Measurements from ENCODE around the gene ACP1.

The ACP1 gene

GRCh38 chr2:279366-279765 lies 14.6 kb downstream of the ACP1 start:
- Histone ChIP-seq H3K4me3 (no peak overlapping the region), H3K4me2 (no peak overlapping the region), H4K20me1 (peaks cover 99% of the 10 kb centered on the region), H3K9ac (no peak overlapping the region), H3K36me3 (peaks cover 88% of the 10 kb centered on the region), H3K27ac (no peak overlapping the region), H3K9me3 (no peaks in the 10 kb centered on the region), H3K27me3 (no peaks in the 10 kb centered on the region; the same call in 1 of the 2 replicates), H3K4me1 (peaks cover 22% of the 10 kb centered on the region)
- TF ChIP-seq Cebpa-rat (IDR thresholded peaks at IDR 0.05), result peak; percentile 20; the same call in 1 of the 2 replicates

DNA sequence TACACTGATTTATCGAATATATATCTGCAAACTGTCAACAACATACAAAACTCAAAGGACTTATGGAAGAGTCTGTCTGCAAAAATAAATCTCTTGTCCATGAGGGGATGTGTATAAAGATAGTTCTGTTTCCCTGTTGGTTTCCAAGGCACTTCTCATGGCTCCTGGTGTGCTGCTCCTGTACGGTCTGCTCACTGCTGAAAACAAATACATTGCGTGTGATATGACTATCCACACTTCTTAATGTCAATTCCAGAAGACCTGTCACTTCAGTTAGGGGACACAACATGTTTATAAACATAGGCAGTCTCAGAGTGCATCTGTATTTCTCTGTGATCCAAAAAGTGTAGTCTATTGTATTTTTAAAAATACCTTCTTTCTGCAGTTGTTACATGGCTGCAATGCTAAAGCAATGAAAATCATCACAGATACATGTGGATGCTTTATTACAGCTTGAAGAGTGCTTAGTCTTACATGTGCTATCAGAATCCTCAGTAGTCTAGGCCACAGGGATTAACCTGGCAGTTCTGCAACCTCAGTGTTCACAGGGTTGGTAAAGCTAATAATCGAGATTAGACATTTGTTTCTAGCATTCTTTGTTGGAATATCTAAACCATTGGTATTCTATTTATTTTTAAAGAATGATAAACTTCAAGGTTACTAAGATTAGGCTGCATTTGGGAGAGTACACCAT lies 15.4 kb downstream of the ACP1 start:
- no peak overlapping the region for H3K9ac ChIP-seq
- no peak overlapping the region for H3K4me3 ChIP-seq
- no peak overlapping the region for H3K27ac ChIP-seq
- H3K4me1 ChIP-seq, result peaks cover 14% of the 10 kb centered on the region
- peaks cover 91% of the 10 kb centered on the region for H3K36me3 ChIP-seq
- H3K27me3 ChIP-seq, result peaks cover 5% of the 10 kb centered on the region
- H4K20me1 ChIP-seq, result peaks cover 99% of the 10 kb centered on the region
- no peak for TF ChIP-seq Cebpa-rat (IDR thresholded peaks at IDR 0.05)
- H3K9me3 ChIP-seq, result no peaks in the 10 kb centered on the region
- no peak overlapping the region for H3K4me2 ChIP-seq

GRCh38 chr2:280650-281110 lies 15.9 kb downstream of the ACP1 start:
- H4K20me1 ChIP-seq, result peaks cover 99% of the 10 kb centered on the region
- H3K9me3 ChIP-seq, result no peaks in the 10 kb centered on the region
- no peak overlapping the region for H3K9ac ChIP-seq
- H3K4me2 ChIP-seq, result no peak overlapping the region
- H3K4me3 ChIP-seq, result no peak overlapping the region
- H3K4me1 ChIP-seq, result peaks cover 9% of the 10 kb centered on the region
- no peak overlapping the region for H3K27ac ChIP-seq
- H3K27me3 ChIP-seq, result peaks cover 11% of the 10 kb centered on the region
- no peak for TF ChIP-seq Cebpa-rat (IDR thresholded peaks at IDR 0.05)
- peaks cover 91% of the 10 kb centered on the region for H3K36me3 ChIP-seq

DNA sequence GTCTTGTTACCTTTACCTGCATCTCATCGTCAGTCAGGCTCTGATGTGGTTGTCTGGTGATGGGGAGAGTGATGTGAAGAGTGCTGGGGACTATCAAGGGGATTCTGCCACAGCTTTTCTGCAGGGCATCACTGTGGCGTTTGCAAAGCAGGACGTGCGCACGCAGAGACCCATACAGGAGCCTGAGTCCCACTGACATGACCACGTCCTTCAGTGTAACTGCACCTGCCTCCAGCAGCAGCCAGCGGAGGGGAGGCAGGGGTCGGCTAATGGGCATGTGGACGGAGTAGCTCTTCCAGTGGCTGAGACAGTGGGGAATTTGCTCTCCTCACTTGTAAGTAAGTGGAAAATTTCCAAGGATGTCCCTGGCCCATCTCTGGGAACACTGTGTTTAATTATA lies 16.6 kb downstream of the ACP1 start:
- no peak for TF ChIP-seq Cebpa-rat (IDR thresholded peaks at IDR 0.05)
- no peak overlapping the region for H3K4me3 ChIP-seq
- no peaks in the 10 kb centered on the region for H3K9me3 ChIP-seq
- peaks cover 18% of the 10 kb centered on the region for H3K27me3 ChIP-seq
- H3K4me1 ChIP-seq, result peaks cover 2% of the 10 kb centered on the region; the same call in 1 of the 2 replicates
- H3K36me3 ChIP-seq, result peaks cover 85% of the 10 kb centered on the region
- H4K20me1 ChIP-seq, result peaks cover 99% of the 10 kb centered on the region
- H3K4me2 ChIP-seq, result no peak overlapping the region
- H3K27ac ChIP-seq, result no peak overlapping the region
- H3K9ac ChIP-seq, result no peak overlapping the region

- no peak overlapping the region for H3K9ac ChIP-seq
- no peaks in the 10 kb centered on the region for H3K9me3 ChIP-seq
- H3K36me3 ChIP-seq, result peaks cover 73% of the 10 kb centered on the region
- no peak overlapping the region for H3K4me3 ChIP-seq
- H3K4me1 ChIP-seq, result peaks cover 9% of the 10 kb centered on the region
- H3K27me3 ChIP-seq, result peaks cover 30% of the 10 kb centered on the region
- H3K27ac ChIP-seq, result no peak overlapping the region
- H4K20me1 ChIP-seq, result peaks cover 98% of the 10 kb centered on the region
- H3K4me2 ChIP-seq, result no peak overlapping the region
- TF ChIP-seq Cebpa-rat (IDR thresholded peaks at IDR 0.05), result no peak
These were observed 17.9 kb downstream of the ACP1 start for GRCh38 chr2:282371-283263.

- no peak for TF ChIP-seq Cebpa-rat (IDR thresholded peaks at IDR 0.05)
- H3K4me2 ChIP-seq, result no peak overlapping the region
- H3K9ac ChIP-seq, result no peak overlapping the region
- no peak overlapping the region for H3K27ac ChIP-seq
- H4K20me1 ChIP-seq, result peaks cover 91% of the 10 kb centered on the region
- H3K9me3 ChIP-seq, result no peaks in the 10 kb centered on the region
- peaks cover 16% of the 10 kb centered on the region for H3K4me1 ChIP-seq
- H3K36me3 ChIP-seq, result peaks cover 58% of the 10 kb centered on the region
- no peak overlapping the region for H3K4me3 ChIP-seq
- H3K27me3 ChIP-seq, result peaks cover 44% of the 10 kb centered on the region
These were observed 19.4 kb downstream of the ACP1 start for GRCh38 chr2:283996-284794.

- H3K4me2 ChIP-seq, result no peak overlapping the region
- H3K36me3 ChIP-seq, result peaks cover 50% of the 10 kb centered on the region
- no peaks in the 10 kb centered on the region for H3K9me3 ChIP-seq
- no peak overlapping the region for H3K9ac ChIP-seq
- peaks cover 24% of the 10 kb centered on the region for H3K4me1 ChIP-seq
- TF ChIP-seq Cebpa-rat (IDR thresholded peaks at IDR 0.05), result no peak
- no peak overlapping the region for H3K27ac ChIP-seq
- H3K27me3 ChIP-seq, result peaks cover 52% of the 10 kb centered on the region
- peaks cover 90% of the 10 kb centered on the region for H4K20me1 ChIP-seq
- H3K4me3 ChIP-seq, result no peak overlapping the region
These were observed 20.2 kb downstream of the ACP1 start for GRCh38 chr2:284896-285492.

GRCh38 chr2:285531-285930 lies 20.8 kb downstream of the ACP1 start:
- no peak for TF ChIP-seq Cebpa-rat (IDR thresholded peaks at IDR 0.05)
- Histone ChIP-seq H3K27ac (no peak overlapping the region), H3K36me3 (peaks cover 45% of the 10 kb centered on the region), H3K4me1 (peaks cover 25% of the 10 kb centered on the region), H3K27me3 (peaks cover 58% of the 10 kb centered on the region), H3K4me2 (no peak overlapping the region), H4K20me1 (peaks cover 85% of the 10 kb centered on the region), H3K9me3 (no peaks in the 10 kb centered on the region), H3K4me3 (no peak overlapping the region), H3K9ac (no peak overlapping the region)

DNA sequence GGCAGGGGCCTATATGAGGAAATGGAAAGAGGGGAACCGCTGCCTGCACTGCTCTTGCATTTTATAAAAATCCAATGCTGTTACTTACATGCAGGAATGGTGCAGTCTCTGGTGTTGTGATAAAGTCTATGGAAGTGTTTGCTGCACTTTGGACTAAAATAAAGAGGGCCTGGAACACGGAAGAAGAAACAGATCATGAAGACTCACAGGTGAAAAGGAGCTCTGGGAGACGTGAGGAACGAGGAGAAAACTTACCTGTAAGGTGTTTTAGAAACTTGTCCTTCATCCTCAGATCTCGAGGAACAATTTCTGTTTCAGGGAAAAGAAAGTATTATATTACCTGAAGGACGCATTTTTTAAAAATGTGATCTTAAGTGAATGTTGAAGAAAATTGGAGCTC lies 21.3 kb downstream of the ACP1 start:
- Histone ChIP-seq H3K27ac (no peak overlapping the region), H3K4me1 (peaks cover 25% of the 10 kb centered on the region), H3K4me2 (no peak overlapping the region), H3K4me3 (no peak overlapping the region), H3K9me3 (no peaks in the 10 kb centered on the region), H3K36me3 (peaks cover 40% of the 10 kb centered on the region), H4K20me1 (peaks cover 80% of the 10 kb centered on the region), H3K9ac (no peak overlapping the region), H3K27me3 (peaks cover 63% of the 10 kb centered on the region)
- TF ChIP-seq Cebpa-rat (IDR thresholded peaks at IDR 0.05), result no peak

Measured in BLaER1 (cell line).